GM12878 (cell line): Measurements from ENCODE around the gene MID1. TPM values are rescaled to one million over a fixed set of nuclear protein-coding genes. Genes with fewer than 3 reads are reported as not detected.

ENCODE experiments used
- ATAC-seq: fragments of 200-7000 bp; cut with Tn5 transposase; 3 replicates; pipeline ENCODE4 v1.9.1; 2020; ENCODE audit warnings: mild to moderate bottlenecking, moderate library complexity
- BruUV-seq: library from RNA; stranded (reverse); fragments of 400-500 nt; replicated peaks from 2 replicates; lab custom pipeline; 2021; lab: Mats Ljungman, UMichigan
- CTCF ChIA-PET: fragments of 300-600 bp; sonication (Branson Sonifier 250); formaldehyde crosslinking; extraction: SDS; loops from one replicate; lab custom pipeline; 2021; ENCODE audit warnings: inconsistent platforms; lab: Yijun Ruan, JAX
- POLR2A ChIA-PET: fragments of 350-600 bp; formaldehyde crosslinking; extraction: SDS; loops from one replicate; lab custom pipeline; 2021; ENCODE audit warnings: inconsistent platforms; lab: Charles Lee
- RAD21 ChIA-PET: fragments of 300-600 bp; sonication (Branson Sonifier 250); formaldehyde crosslinking; loops from one replicate; lab custom pipeline; 2023; ENCODE audit warnings: antibody characterized with exemption; ENCODE audit not compliant: unreplicated experiment; lab: Charles Lee
- SMC1A ChIA-PET: fragments of 300-600 bp; sonication (Branson Sonifier 250); formaldehyde crosslinking; loops from one replicate; lab custom pipeline; 2023; ENCODE audit not compliant: unreplicated experiment, uncharacterized antibody; lab: Charles Lee
- DNase-seq: peaks from one replicate; pipeline ENCODE4 v3.0.0-alpha.2; 2011; ENCODE audit warnings: low read depth, low spot score
- FAIRE-seq: peaks from 3 replicates; lab custom pipeline; 2011; peaks lifted over from hg19 to GRCh38; lab: Jason Lieb, UNC
- H2AFZ ChIP-seq: 2 replicates; pipeline ENCODE4 v1.6.0; 2011; ENCODE audit warnings: low read depth, low read length, control low read depth; ENCODE audit not compliant: control insufficient read depth
- H3K27ac ChIP-seq: 2 replicates; pipeline ENCODE4 v1.5.1; 2011; ENCODE audit warnings: control low read depth; ENCODE audit not compliant: control insufficient read depth, insufficient read depth
- H3K27me3 ChIP-seq, 2 experiments: replicated peaks in 1 of 2; 2 replicates each; pipeline versions ENCODE4 v1.6.0 to v1.6.1; 2011; ENCODE audit warnings: low read length in 1 of 2; ENCODE audit not compliant: control insufficient read depth in 2 of 2, insufficient read depth in 2 of 2
- H3K36me3 ChIP-seq, 2 experiments: 2 replicates each; pipeline ENCODE4 v1.5.1; 2011; ENCODE audit warnings: low read length in 1 of 2; ENCODE audit not compliant: control insufficient read depth in 2 of 2, insufficient read depth in 2 of 2
- H3K4me1 ChIP-seq: 2 replicates; pipeline ENCODE4 v1.6.1; 2011; ENCODE audit warnings: mild to moderate bottlenecking, low read length, moderate library complexity, mixed read lengths; ENCODE audit not compliant: control insufficient read depth, insufficient read depth
- H3K4me2 ChIP-seq: 2 replicates; pipeline ENCODE4 v1.6.0; 2011; ENCODE audit warnings: control low read depth; ENCODE audit not compliant: control insufficient read depth, insufficient read depth
- H3K4me3 ChIP-seq: fragments of 200-600 bp; sonication (generic); 2 replicates; pipeline ENCODE4 v1.5.1; 2016
- H3K79me2 ChIP-seq: 2 replicates; pipeline ENCODE4 v1.6.0; 2011; ENCODE audit warnings: low read length; ENCODE audit not compliant: control insufficient read depth, insufficient read depth
- H3K9ac ChIP-seq: 2 replicates; pipeline ENCODE4 v1.8.0; 2011; ENCODE audit warnings: low read length, control low read depth, mixed read lengths; ENCODE audit not compliant: control insufficient read depth, insufficient read depth
- H3K9me3 ChIP-seq: replicated peaks from 3 replicates; pipeline ENCODE4 v1.5.1; 2011; ENCODE audit warnings: mild to moderate bottlenecking, low read length; ENCODE audit not compliant: control insufficient read depth, insufficient read depth
- H4K20me1 ChIP-seq: 2 replicates; pipeline ENCODE4 v1.6.0; 2011; ENCODE audit not compliant: control insufficient read depth, insufficient read depth
- BHLHE40 ChIP-seq, 2 experiments: fragments of 450-650 bp in 1 of 2; IDR thresholded peaks; 2 replicates each; pipeline ENCODE4 v1.6.1; 2011 to 2017; ENCODE audit warnings: low read depth in 2 of 2, borderline replicate concordance in 1 of 2, improper control_type of control experiment in 1 of 2, low read length in 1 of 2, mild to moderate bottlenecking in 1 of 2
- FOXM1 ChIP-seq: IDR thresholded peaks from 2 replicates; pipeline ENCODE4 v1.6.1; 2012; ENCODE audit warnings: low read depth, mild to moderate bottlenecking, inconsistent platforms, low read length, moderate library complexity
- IRF4 ChIP-seq: IDR thresholded peaks from 2 replicates; pipeline ENCODE4 v1.6.1; 2011; ENCODE audit warnings: low read depth, low read length
- JUND ChIP-seq: IDR thresholded peaks from 2 replicates; pipeline ENCODE4 v1.6.1; 2012; ENCODE audit warnings: low read depth, mild to moderate bottlenecking, low read length, improper control_type of control experiment, moderate library complexity
- MEF2B ChIP-seq: fragments of 450-650 bp; IDR thresholded peaks from 2 replicates; pipeline ENCODE4 v1.6.1; 2018; ENCODE audit warnings: mild to moderate bottlenecking, moderate library complexity; ENCODE audit not compliant: partially characterized antibody, poor library complexity, severe bottlenecking
- PAX8 ChIP-seq: fragments of 450-650 bp; IDR thresholded peaks from 2 replicates; pipeline ENCODE4 v1.6.1; 2017; ENCODE audit warnings: mild to moderate bottlenecking, moderate library complexity
- PBX3 ChIP-seq: IDR thresholded peaks from 2 replicates; pipeline ENCODE4 v1.6.1; 2011; ENCODE audit warnings: mild to moderate bottlenecking, low read depth, low read length, moderate library complexity; ENCODE audit not compliant: insufficient replicate concordance
- REST ChIP-seq: IDR thresholded peaks from 2 replicates; pipeline ENCODE4 v1.6.1; 2012; ENCODE audit warnings: mild to moderate bottlenecking, low read depth, low read length
- SIX5 ChIP-seq: IDR thresholded peaks from 2 replicates; pipeline ENCODE4 v1.6.1; 2011; ENCODE audit warnings: mild to moderate bottlenecking, low read depth, low read length, moderate library complexity; ENCODE audit not compliant: severe bottlenecking
- SREBF1 ChIP-seq: IDR thresholded peaks from 2 replicates; pipeline ENCODE4 v1.6.1; 2012; ENCODE audit warnings: mild to moderate bottlenecking, low read length
- STAT1 ChIP-seq: fragments of 450-650 bp; conservative IDR thresholded peaks from 2 replicates; pipeline ENCODE4 v1.6.1; 2014; ENCODE audit warnings: antibody characterized with exemption, mild to moderate bottlenecking
- SUPT20H ChIP-seq: IDR thresholded peaks from 2 replicates; pipeline ENCODE4 v1.6.1; 2011; ENCODE audit warnings: low read depth, mild to moderate bottlenecking, low read length, moderate library complexity, borderline replicate concordance; ENCODE audit not compliant: control insufficient read depth
- SUZ12 ChIP-seq: fragments of 200-600 bp; sonication (generic); IDR thresholded peaks from one replicate; pipeline ENCODE4 v1.6.1; 2018; ENCODE audit warnings: antibody characterized with exemption, mild to moderate bottlenecking; ENCODE audit not compliant: unreplicated experiment
- USF1 ChIP-seq: IDR thresholded peaks from 2 replicates; pipeline ENCODE4 v1.6.1; 2011; ENCODE audit warnings: borderline replicate concordance, low read depth, mild to moderate bottlenecking, moderate library complexity, mixed read lengths, low read length; ENCODE audit not compliant: insufficient read depth; ENCODE audit errors: extremely low read length
- ZNF207 ChIP-seq: fragments of 450-650 bp; IDR thresholded peaks from 2 replicates; pipeline ENCODE4 v1.6.1; 2014; ENCODE audit warnings: antibody characterized with exemption, mild to moderate bottlenecking, borderline replicate concordance
- ZNF384 ChIP-seq: IDR thresholded peaks from 2 replicates; pipeline ENCODE4 v1.6.1; 2012; ENCODE audit warnings: low read depth, mild to moderate bottlenecking, low read length, improper control_type of control experiment, borderline replicate concordance
- ZNF622 ChIP-seq: fragments of 450-650 bp; IDR thresholded peaks from 2 replicates; pipeline ENCODE4 v1.6.1; 2017; ENCODE audit warnings: mild to moderate bottlenecking, inconsistent platforms
- WGBS: methylation state at CpG from one replicate; pipeline ENCODE4 v1.1.6; 2016; ENCODE audit warnings: low lambda C conversion rate; ENCODE audit not compliant: insufficient replicate concordance, insufficient coverage; ENCODE audit errors: missing lambda C conversion rate; 5-methylcytosine and 5-hydroxymethylcytosine counted together
- in situ Hi-C: fragments of 300-500 bp; cut with MboI; formaldehyde crosslinking; loops from 9 replicates; pipeline ENCODE4 v1.14.3; 2018; ENCODE audit warnings: mixed read lengths
- intact Hi-C: fragments of 100-400 bp; cut with micrococcal nuclease; formaldehyde crosslinking; loops from one replicate; pipeline ENCODE4 v1.14.2; 2022; ENCODE audit not compliant: unreplicated experiment
- polyA plus RNA-seq, 11 experiments: library from polyadenylated mRNA; depleted of rRNA in 4 of 11; unstranded in 6 of 11; stranded (reverse) in 5 of 11; fragments of >200 nt; fragmentation: Nextera tagmentation in 4 of 11; fragmentation: Illumina TruSeq in 1 of 11; extraction: Ambion mirVana in 4 of 11; extraction: Trizol in 1 of 11; gene quantifications; 1 replicate in 1 of 11; 2 replicates in 10 of 11; pipeline versions ENCODE4 v1.2.1 to v1.2.3, GENCODE V29; 2011 to 2016; ENCODE audit warnings: inconsistent platforms in 2 of 11, missing spikeins in 2 of 11, low read depth in 1 of 11
- total RNA-seq, 4 experiments: library from RNA; depleted of rRNA in 3 of 4; stranded (reverse); fragments of >200 nt in 3 of 4; fragmentation: Illumina TruSeq in 1 of 4; extraction: Trizol in 1 of 4; gene quantifications; 2 replicates each; pipeline versions ENCODE4 v1.2.1 to v1.2.3, GENCODE V29; 2013 to 2021

MID1 gene
- total and polyA plus RNA-seq, 10 of the 15 experiments (the other 5 are each of a cell fraction or from before 2014, with no cell fraction given): 0.04 to 0.51 (median 0.14) TPM; not detected in 1

GRCh38 chrX:10502961-10503360 is 117.4 kb downstream of the MID1 start:
- Histone ChIP-seq H3K4me3 (no peak overlapping the region), H3K9me3 (no peaks in the 10 kb centered on the region), H3K27me3 (no peaks in the 10 kb centered on the region; a peak in 1 of 4 replicates), H3K79me2 (no peaks in the 10 kb centered on the region), H4K20me1 (no peaks in the 10 kb centered on the region), H3K4me1 (no peaks in the 10 kb centered on the region), H3K4me2 (no peak overlapping the region), H3K27ac (no peak overlapping the region), H3K9ac (no peak overlapping the region), H3K36me3 (no peaks in the 10 kb centered on the region), H2AFZ (no peak overlapping the region)
- no peak for TF ChIP-seq BHLHE40 (IDR thresholded peaks at IDR 0.05; ENCODE audit: borderline replicate concordance in 1 of 2, low read depth in 2 of 2, low read length in 1 of 2)
- TF ChIP-seq PAX8: no peak
- TF ChIP-seq SREBF1: no peak
- no peak for TF ChIP-seq SUPT20H
- no peak for TF ChIP-seq ZNF207
- TF ChIP-seq PBX3: no peak
- no peak for TF ChIP-seq ZNF622
- no peak for TF ChIP-seq SUZ12
- TF ChIP-seq JUND: no peak
- TF ChIP-seq MEF2B: no peak
- no peak for TF ChIP-seq SIX5
- TF ChIP-seq REST: no peak
- TF ChIP-seq USF1: no peak
- no peak for TF ChIP-seq IRF4
- no peak for TF ChIP-seq ZNF384
- no peak for TF ChIP-seq FOXM1
- no peak for TF ChIP-seq STAT1
- DNase-seq (no peak), FAIRE-seq (no peak), ATAC-seq (no peak)
- SMC1A ChIA-PET: interaction anchor here (0.9 kb wide), 1 partner anchor 10 kb away, joined by 3 read pairs; no protein-coding TSS in a partner anchor
- BruUV-seq: no TSS peak
- intact Hi-C loops: no loop called here
- POLR2A ChIA-PET: no interaction called here
- in situ Hi-C loops: no loop called here
- WGBS: 56% methylated on average over 2 of the region's 2 CpGs
- RAD21 ChIA-PET: no interaction called here
- CTCF ChIA-PET: no interaction called here
